Measurements from ENCODE around the gene HTR3C. TPM values are rescaled to one million over a fixed set of nuclear protein-coding genes. Genes with fewer than 3 reads are reported as not detected.

HTR3C gene
- total RNA-seq, 4 donors from 2014 or later, result not detected

DNA sequence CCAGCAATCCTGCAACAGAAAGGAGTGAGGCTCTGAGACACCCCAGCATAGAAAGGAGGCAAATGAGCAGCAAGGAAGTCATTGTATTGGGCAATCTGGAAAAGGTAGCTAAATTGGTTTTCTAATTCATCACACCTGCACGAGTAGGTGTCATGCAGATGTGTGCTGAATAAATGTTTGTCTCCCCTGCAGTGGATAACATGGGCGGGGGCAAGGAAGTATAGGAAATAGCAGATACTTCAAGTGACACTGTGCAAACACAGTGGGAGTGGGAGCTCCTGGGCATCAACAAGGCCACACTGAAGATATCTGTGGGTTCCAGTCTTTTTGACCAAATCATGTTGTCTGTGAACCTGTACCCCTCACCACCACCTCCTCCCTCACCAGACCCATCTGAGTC is 29.6 kb downstream of the HTR3C start:
- Histone ChIP-seq H3K27ac (no peak overlapping the region), H3K27me3 (no peaks in the 10 kb centered on the region), H3K4me3 (no peak overlapping the region), H3K9me3 (no peaks in the 10 kb centered on the region), H3K36me3 (no peaks in the 10 kb centered on the region), H3K4me1 (no peaks in the 10 kb centered on the region)
- TF ChIP-seq, protein P1, sequence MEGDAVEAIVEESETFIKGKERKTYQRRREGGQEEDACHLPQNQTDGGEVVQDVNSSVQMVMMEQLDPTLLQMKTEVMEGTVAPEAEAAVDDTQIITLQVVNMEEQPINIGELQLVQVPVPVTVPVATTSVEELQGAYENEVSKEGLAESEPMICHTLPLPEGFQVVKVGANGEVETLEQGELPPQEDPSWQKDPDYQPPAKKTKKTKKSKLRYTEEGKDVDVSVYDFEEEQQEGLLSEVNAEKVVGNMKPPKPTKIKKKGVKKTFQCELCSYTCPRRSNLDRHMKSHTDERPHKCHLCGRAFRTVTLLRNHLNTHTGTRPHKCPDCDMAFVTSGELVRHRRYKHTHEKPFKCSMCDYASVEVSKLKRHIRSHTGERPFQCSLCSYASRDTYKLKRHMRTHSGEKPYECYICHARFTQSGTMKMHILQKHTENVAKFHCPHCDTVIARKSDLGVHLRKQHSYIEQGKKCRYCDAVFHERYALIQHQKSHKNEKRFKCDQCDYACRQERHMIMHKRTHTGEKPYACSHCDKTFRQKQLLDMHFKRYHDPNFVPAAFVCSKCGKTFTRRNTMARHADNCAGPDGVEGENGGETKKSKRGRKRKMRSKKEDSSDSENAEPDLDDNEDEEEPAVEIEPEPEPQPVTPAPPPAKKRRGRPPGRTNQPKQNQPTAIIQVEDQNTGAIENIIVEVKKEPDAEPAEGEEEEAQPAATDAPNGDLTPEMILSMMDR (IDR thresholded peaks at IDR 0.05), result no peak
- TF ChIP-seq POLR2A (IDR thresholded peaks at IDR 0.05), result no peak
- DNase-seq, result no peak

DNA sequence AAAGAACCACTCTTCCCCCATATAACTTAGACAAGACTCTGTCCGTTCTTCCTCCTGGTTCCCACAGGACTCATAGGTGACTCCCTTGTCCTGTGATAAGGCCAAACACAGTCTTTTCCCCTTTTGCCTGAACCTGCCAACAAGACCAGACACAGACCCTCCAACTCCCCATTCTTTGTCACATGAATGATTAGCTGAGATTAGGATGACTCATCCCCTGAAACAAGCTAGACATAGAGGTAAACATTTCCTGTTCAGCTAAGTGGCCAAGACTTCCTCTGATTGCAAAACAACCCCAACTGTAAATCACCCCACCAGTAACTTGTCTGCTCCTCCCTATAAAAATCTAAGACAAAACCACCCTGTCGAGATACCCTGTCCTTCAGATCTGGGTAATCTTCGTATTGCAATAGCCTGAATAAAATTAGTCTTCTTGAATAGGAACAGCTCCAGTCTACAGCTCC is 32.6 kb downstream of the HTR3C start:
- Histone ChIP-seq H3K27me3 (no peaks in the 10 kb centered on the region), H3K36me3 (no peaks in the 10 kb centered on the region), H3K27ac (no peak overlapping the region), H3K4me3 (no peak overlapping the region), H3K9me3 (no peaks in the 10 kb centered on the region), H3K4me1 (no peaks in the 10 kb centered on the region)
- DNase-seq, result no peak
- TF ChIP-seq, protein P1 (IDR thresholded peaks at IDR 0.05), result no peak
- no peak for TF ChIP-seq POLR2A (IDR thresholded peaks at IDR 0.05)

DNA sequence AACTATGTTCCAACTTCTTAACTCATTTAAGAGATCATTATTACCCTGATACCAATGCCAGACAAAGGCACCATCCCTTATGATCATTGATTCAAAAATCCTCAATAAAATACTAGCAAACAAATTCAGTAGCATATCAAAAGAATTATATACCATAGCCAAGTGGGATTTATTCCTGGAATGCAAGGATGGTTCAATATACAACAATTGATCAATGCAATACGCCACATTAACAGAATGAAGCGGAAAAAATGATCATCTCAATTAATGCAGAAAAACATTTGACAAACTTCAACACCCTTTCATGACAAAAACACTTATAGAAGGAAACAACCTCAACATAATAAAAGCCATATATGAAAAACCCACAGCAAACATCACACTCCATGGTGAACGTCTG is 39.4 kb downstream of the HTR3C start:
- TF ChIP-seq POLR2A (IDR thresholded peaks at IDR 0.05), result no peak
- TF ChIP-seq, protein P1 (IDR thresholded peaks at IDR 0.05), result no peak
- H3K27me3 ChIP-seq, result no peaks in the 10 kb centered on the region
- no peak for DNase-seq

DNA sequence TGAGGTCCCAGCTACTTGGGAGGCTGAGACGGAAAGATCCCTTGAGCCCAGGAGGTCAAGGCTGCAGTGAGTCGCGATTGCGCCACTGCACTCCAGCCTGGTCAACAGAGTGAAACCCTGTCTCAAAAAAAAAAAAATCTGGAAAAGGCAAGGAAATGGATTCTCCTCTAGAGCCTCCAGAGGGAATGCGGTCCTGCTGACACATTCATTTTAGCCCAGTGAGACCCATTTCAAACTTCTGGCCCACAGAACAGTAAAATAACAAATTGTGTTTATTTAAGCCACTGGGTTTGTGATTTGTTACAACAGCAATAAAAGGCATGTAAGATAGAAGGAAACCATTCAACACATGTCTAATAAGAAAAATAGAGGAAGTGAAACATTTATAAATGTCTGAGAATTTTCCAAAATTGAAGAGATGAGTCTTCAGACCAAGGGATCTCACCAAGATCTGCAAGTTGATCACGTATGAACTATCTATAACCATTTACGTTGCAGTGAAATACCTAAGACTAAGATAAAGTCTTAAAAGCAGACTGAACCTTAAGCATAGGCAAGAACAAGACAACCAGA is 44.0 kb downstream of the HTR3C start, which contains the start of gene HTR3E:
HTR3E (plus strand) TSS at position 254 of the 573 bp plus-strand sequence. CDS start 466 bp downstream, outside the sequence.
- H3K27ac ChIP-seq, result no peak within 1 kb of the TSS
- H3K4me1 ChIP-seq, result no peaks in the 10 kb centered on the region
- no peak for DNase-seq
- no peaks in the 10 kb centered on the region for H3K36me3 ChIP-seq
- TF ChIP-seq, protein P1 (IDR thresholded peaks at IDR 0.05), result no peak
- TF ChIP-seq POLR2A (IDR thresholded peaks at IDR 0.05), result no peak
- H3K4me3 ChIP-seq, result no peak within 1 kb of the TSS
- H3K9me3 ChIP-seq, result peaks cover 0 to 11% (median 4%) of the 10 kb centered on the region in 4 donors
- no peaks in the 10 kb centered on the region for H3K27me3 ChIP-seq

More for the DNA sequence above, 39.4 kb downstream of the HTR3C start:
- H3K36me3 ChIP-seq, result no peaks in the 10 kb centered on the region
- peaks cover 0 to 18% (median 6%) of the 10 kb centered on the region in 4 donors for H3K9me3 ChIP-seq
- no peak overlapping the region for H3K27ac ChIP-seq
- H3K4me3 ChIP-seq, result no peak overlapping the region
- no peaks in the 10 kb centered on the region for H3K4me1 ChIP-seq

DNA sequence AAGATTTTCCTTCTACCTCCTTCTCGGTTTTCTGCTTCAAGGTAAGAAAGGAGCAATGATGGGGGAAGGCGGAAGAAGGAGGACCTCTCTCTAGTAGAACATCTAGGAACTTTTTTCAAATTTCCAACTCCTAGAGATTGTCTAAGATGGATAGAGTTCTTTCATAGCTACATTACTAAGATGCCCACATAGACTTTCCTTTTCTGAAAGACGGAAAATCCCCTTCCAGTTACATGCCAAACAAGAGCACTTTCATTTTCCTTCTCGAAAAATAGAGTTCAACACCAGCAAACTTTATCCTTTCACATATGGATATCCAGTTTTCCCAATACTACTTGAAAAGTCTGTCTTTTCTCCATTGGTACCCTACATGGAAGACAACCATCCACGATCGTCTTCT is 44.7 kb downstream of the HTR3C start:
- no peak for DNase-seq
- TF ChIP-seq, protein P1 (IDR thresholded peaks at IDR 0.05), result no peak
- TF ChIP-seq POLR2A (IDR thresholded peaks at IDR 0.05), result no peak
- H3K27ac ChIP-seq, result no peak overlapping the region
- no peaks in the 10 kb centered on the region for H3K27me3 ChIP-seq
- H3K4me3 ChIP-seq, result no peak overlapping the region
- no peaks in the 10 kb centered on the region for H3K4me1 ChIP-seq
- peaks cover 0 to 6% (median 2%) of the 10 kb centered on the region in 4 donors for H3K9me3 ChIP-seq
- no peaks in the 10 kb centered on the region for H3K36me3 ChIP-seq

Data from Peyer's patch (tissue), 4 donors.